Activated T-cell treated with anti-CD3 and anti-CD28 coated beads for 1 hour (primary cell): ENCODE results near the gene CFL1.

Experiments used
- DNase-seq: peaks from one replicate; pipeline ENCODE4 v3.0.0-alpha.2; 2020; ENCODE audit warnings: low read depth

Gene CFL1

GRCh38 chr11:65887723-65888162 is 29.8 kb upstream of the CFL1 start:
- no peak for DNase-seq

- no peak for DNase-seq
These were observed 29.1 kb upstream of the CFL1 start for GRCh38 chr11:65886826-65887722.

- no peak for DNase-seq
These were observed 28.0 kb upstream of the CFL1 start for GRCh38 chr11:65885808-65886536.

GRCh38 chr11:65885231-65885630 is 27.3 kb upstream of the CFL1 start:
- DNase-seq, result no peak

- DNase-seq, result peak; percentile 73
These were observed 26.7 kb upstream of the CFL1 start for GRCh38 chr11:65884716-65885092.

GRCh38 chr11:65883786-65884715 is 26.1 kb upstream of the CFL1 start:
- DNase-seq, result no peak

- DNase-seq, result no peak
These were observed 25.2 kb upstream of the CFL1 start for GRCh38 chr11:65883058-65883761.

- DNase-seq, result no peak
These were observed 24.4 kb upstream of the CFL1 start for GRCh38 chr11:65882120-65883057.

GRCh38 chr11:65880844-65881421 is 23.0 kb upstream of the CFL1 start:
- DNase-seq, result no peak

- DNase-seq, result no peak
These were observed 22.0 kb upstream of the CFL1 start for GRCh38 chr11:65880027-65880426.

GRCh38 chr11:65879617-65880016 is 21.6 kb upstream of the CFL1 start, which contains the start of gene CTSW:
CTSW (plus strand) TSS chr11:65879837; CDS start chr11:65879855, 18 bp downstream.
- no peak for DNase-seq

- DNase-seq, result peak; percentile 97
These were observed 15.6 kb upstream of the CFL1 start for GRCh38 chr11:65873318-65874156.

GRCh38 chr11:65872586-65873317 is 14.8 kb upstream of the CFL1 start, which contains the start of gene EFEMP2:
EFEMP2 (minus strand) TSS chr11:65872800; CDS start chr11:65872354, 446 bp downstream.
- DNase-seq, result no peak

GRCh38 chr11:65871811-65872548 is 14.0 kb upstream of the CFL1 start:
- DNase-seq, result no peak

- DNase-seq, result no peak
These were observed 13.0 kb upstream of the CFL1 start for GRCh38 chr11:65870706-65871681.

GRCh38 chr11:65870307-65870658 is 12.3 kb upstream of the CFL1 start:
- DNase-seq, result no peak
